ENCODE data around the gene MAP3K20. TPM values are rescaled to one million over a fixed set of nuclear protein-coding genes. Genes with fewer than 3 reads are reported as not detected.
"Not testable (repeated sequence)": the region's sequence is repeated elsewhere in the genome, so short reads cannot be mapped to it uniquely, and the experiment has no call there.

Gene MAP3K20
- total and polyA plus RNA-seq, 5 donors, result 86.3 to 327 (median 269) TPM

- peaks cover 4% of the 10 kb centered on the region for H3K4me1 ChIP-seq (ENCODE audit: control insufficient read depth, insufficient read depth, low read length)
- 50% methylated on average over 1 of the region's 1 CpG for WGBS
- no peaks in the 10 kb centered on the region for H3K27me3 ChIP-seq (ENCODE audit: control insufficient read depth, insufficient read depth)
- DNase-seq (no peak), ATAC-seq (no peak)
- H3K4me3 ChIP-seq (ENCODE audit: low read length), result no peak overlapping the region
- H3K27ac ChIP-seq (ENCODE audit: low read length), result no peak overlapping the region
- intact Hi-C loops (cut with DNase I), result no loop called here
- no peaks in the 10 kb centered on the region for H3K9me3 ChIP-seq (ENCODE audit: control insufficient read depth, low read length)
These were observed 88.8 kb downstream of the MAP3K20 start for GRCh38 chr2:173164396-173164795.

- Histone ChIP-seq H3K27me3 (ENCODE audit: control insufficient read depth, insufficient read depth) (no peaks in the 10 kb centered on the region), H3K4me3 (ENCODE audit: low read length) (no peak overlapping the region), H3K4me1 (ENCODE audit: control insufficient read depth, insufficient read depth, low read length) (peaks cover 2% of the 10 kb centered on the region), H3K27ac (ENCODE audit: low read length) (no peak overlapping the region), H3K9me3 (ENCODE audit: control insufficient read depth, low read length) (no peaks in the 10 kb centered on the region)
- 89% methylated on average over 5 of the region's 5 CpGs for WGBS
- intact Hi-C loops (cut with DNase I), result no loop called here
- no peak for DNase-seq
- ATAC-seq, result no peak
These were observed 90.0 kb downstream of the MAP3K20 start for GRCh38 chr2:173165443-173166238.

GRCh38 chr2:173171321-173171720, 95.7 kb downstream of the MAP3K20 start:
- no peak for DNase-seq
- intact Hi-C loops (cut with DNase I), result no loop called here
- H3K4me3 ChIP-seq (ENCODE audit: low read length), result no peak overlapping the region
- H3K27ac ChIP-seq (ENCODE audit: low read length), result no peak overlapping the region
- ATAC-seq, result no peak
- H3K4me1 ChIP-seq (ENCODE audit: control insufficient read depth, insufficient read depth, low read length), result no peaks in the 10 kb centered on the region
- H3K27me3 ChIP-seq (ENCODE audit: control insufficient read depth, insufficient read depth), result no peaks in the 10 kb centered on the region
- H3K9me3 ChIP-seq (ENCODE audit: control insufficient read depth, low read length), result no peaks in the 10 kb centered on the region
- WGBS, result 51% methylated on average over 1 of the region's 1 CpG

GRCh38 chr2:173171924-173172643, 96.4 kb downstream of the MAP3K20 start:
- Histone ChIP-seq H3K4me3 (ENCODE audit: low read length) (no peak overlapping the region), H3K4me1 (ENCODE audit: control insufficient read depth, insufficient read depth, low read length) (no peaks in the 10 kb centered on the region), H3K27ac (ENCODE audit: low read length) (no peak overlapping the region), H3K9me3 (ENCODE audit: control insufficient read depth, low read length) (no peaks in the 10 kb centered on the region), H3K27me3 (ENCODE audit: control insufficient read depth, insufficient read depth) (no peaks in the 10 kb centered on the region)
- no peak for DNase-seq
- intact Hi-C loops (cut with DNase I), result no loop called here
- WGBS, result 83% methylated on average over 1 of the region's 1 CpG
- no peak for ATAC-seq

GRCh38 chr2:173174339-173174738, 98.7 kb downstream of the MAP3K20 start:
- H3K27ac ChIP-seq (ENCODE audit: low read length); DNase-seq; H3K27me3 ChIP-seq (ENCODE audit: control insufficient read depth, insufficient read depth); H3K4me3 ChIP-seq (ENCODE audit: low read length); ATAC-seq; H3K9me3 ChIP-seq (ENCODE audit: control insufficient read depth, low read length); intact Hi-C loops (cut with DNase I); H3K4me1 ChIP-seq (ENCODE audit: control insufficient read depth, insufficient read depth, low read length): not testable (repeated sequence)
- 96% methylated on average over 3 of the region's 3 CpGs for WGBS

GRCh38 chr2:173175222-173175621, 99.6 kb downstream of the MAP3K20 start:
- H3K27ac ChIP-seq (ENCODE audit: low read length), result no peak overlapping the region
- ATAC-seq, result no peak
- intact Hi-C loops (cut with DNase I), result no loop called here
- DNase-seq, result no peak
- H3K4me3 ChIP-seq (ENCODE audit: low read length), result no peak overlapping the region
- no peaks in the 10 kb centered on the region for H3K4me1 ChIP-seq (ENCODE audit: control insufficient read depth, insufficient read depth, low read length)
- H3K9me3 ChIP-seq (ENCODE audit: control insufficient read depth, low read length), result no peaks in the 10 kb centered on the region
- WGBS, result 48% methylated on average over 3 of the region's 3 CpGs
- H3K27me3 ChIP-seq (ENCODE audit: control insufficient read depth, insufficient read depth), result no peaks in the 10 kb centered on the region

GRCh38 chr2:173181982-173182381, 106.3 kb downstream of the MAP3K20 start:
- Histone ChIP-seq H3K4me3 (ENCODE audit: low read length) (no peak overlapping the region), H3K27ac (ENCODE audit: low read length) (no peak overlapping the region), H3K27me3 (ENCODE audit: control insufficient read depth, insufficient read depth) (no peaks in the 10 kb centered on the region), H3K9me3 (ENCODE audit: control insufficient read depth, low read length) (no peaks in the 10 kb centered on the region), H3K4me1 (ENCODE audit: control insufficient read depth, insufficient read depth, low read length) (no peaks in the 10 kb centered on the region)
- no peak for DNase-seq
- intact Hi-C loops (cut with DNase I), result no loop called here
- 96% methylated on average over 2 of the region's 2 CpGs for WGBS
- no peak for ATAC-seq

GRCh38 chr2:173184031-173185004, 108.7 kb downstream of the MAP3K20 start:
- H3K4me1 ChIP-seq (ENCODE audit: control insufficient read depth, insufficient read depth, low read length), result peaks cover 4% of the 10 kb centered on the region
- WGBS, result 73% methylated on average over 11 of the region's 11 CpGs
- intact Hi-C loops (cut with DNase I), result no loop called here
- H3K27me3 ChIP-seq (ENCODE audit: control insufficient read depth, insufficient read depth), result no peaks in the 10 kb centered on the region
- DNase-seq, result peak in 2 of 3 donors; percentile 42 to 60
- peak overlapping the region; percentile 44 for H3K27ac ChIP-seq (ENCODE audit: low read length)
- no peak overlapping the region for H3K4me3 ChIP-seq (ENCODE audit: low read length)
- no peaks in the 10 kb centered on the region for H3K9me3 ChIP-seq (ENCODE audit: control insufficient read depth, low read length)
- ATAC-seq, result peak; percentile 85 to 91

- no peaks in the 10 kb centered on the region for H3K9me3 ChIP-seq (ENCODE audit: control insufficient read depth, low read length)
- H3K4me1 ChIP-seq (ENCODE audit: control insufficient read depth, insufficient read depth, low read length), result peaks cover 4% of the 10 kb centered on the region
- no peak overlapping the region for H3K27ac ChIP-seq (ENCODE audit: low read length)
- ATAC-seq (no peak), DNase-seq (no peak)
- H3K27me3 ChIP-seq (ENCODE audit: control insufficient read depth, insufficient read depth), result no peaks in the 10 kb centered on the region
- no peak overlapping the region for H3K4me3 ChIP-seq (ENCODE audit: low read length)
- intact Hi-C loops (cut with DNase I), result no loop called here
These were observed 109.8 kb downstream of the MAP3K20 start for GRCh38 chr2:173185437-173185836.

- WGBS, result 53% methylated on average over 6 of the region's 6 CpGs
These were observed 112.5 kb downstream of the MAP3K20 start for GRCh38 chr2:173187941-173188788.

More at GRCh38 chr2:173187941-173188788, 112.5 kb downstream of the MAP3K20 start:
- no peaks in the 10 kb centered on the region for H3K9me3 ChIP-seq (ENCODE audit: control insufficient read depth, low read length)
- no peaks in the 10 kb centered on the region for H3K27me3 ChIP-seq (ENCODE audit: control insufficient read depth, insufficient read depth)
- peak in 1 of 2 donors; percentile 28 for ATAC-seq
- DNase-seq, result no peak
- H3K27ac ChIP-seq (ENCODE audit: low read length), result peak overlapping the region; percentile 98
- H3K4me1 ChIP-seq (ENCODE audit: control insufficient read depth, insufficient read depth, low read length), result peaks cover 4% of the 10 kb centered on the region
- intact Hi-C loops (cut with DNase I), result no loop called here
- no peak overlapping the region for H3K4me3 ChIP-seq (ENCODE audit: low read length)

Data from right cardiac atrium (tissue), 5 donors.